ENCODE data around the gene HPF1.
A peak's percentile ranks its signal among the peaks of the same experiment; 100 is the strongest.

Gene HPF1

GRCh38 chr4:169723207-169723965, 34.4 kb downstream of the HPF1 start:
- H3K27ac ChIP-seq, result no peak overlapping the region
- ChIA-PET POLR2A (ENCODE audit: low non-redundant PET) (interaction anchor here (0.5 kb wide), 1 partner anchor 876 kb away, joined by 3 read pairs; no protein-coding TSS in a partner anchor), CTCF (interaction anchor here (0.6 to 0.7 kb wide), 2 partner anchors 68 to 337 kb away, joined by 4 to 6 read pairs; no protein-coding TSS in a partner anchor)
- peak; percentile 12; the same call in 1 of the 2 replicates for TF ChIP-seq CTCF (conservative IDR thresholded peaks at IDR 0.05; ENCODE audit: low read depth)
- no peak for DNase-seq (ENCODE audit: low spot score)

- DNase-seq (ENCODE audit: low spot score), result no peak
- no peak for TF ChIP-seq CTCF (conservative IDR thresholded peaks at IDR 0.05; ENCODE audit: low read depth)
- POLR2A ChIA-PET (ENCODE audit: low non-redundant PET), result no interaction called here
- CTCF ChIA-PET, result no interaction called here
- H3K27ac ChIP-seq, result no peak overlapping the region
Measured at GRCh38 chr4:169720529-169720928, 37.2 kb downstream of the HPF1 start.

- POLR2A ChIA-PET (ENCODE audit: low non-redundant PET), result no interaction called here
- no peak for TF ChIP-seq CTCF (conservative IDR thresholded peaks at IDR 0.05; ENCODE audit: low read depth)
- no peak for DNase-seq (ENCODE audit: low spot score)
- H3K27ac ChIP-seq, result no peak overlapping the region
- CTCF ChIA-PET, result interaction anchor here (1.0 kb wide), 1 partner anchor 11 kb away, joined by 3 read pairs; no protein-coding TSS in a partner anchor
Measured at GRCh38 chr4:169716677-169717076, 41.1 kb downstream of the HPF1 start.

GRCh38 chr4:169715826-169716225, 41.9 kb downstream of the HPF1 start:
- no peak overlapping the region for H3K27ac ChIP-seq
- TF ChIP-seq CTCF (conservative IDR thresholded peaks at IDR 0.05; ENCODE audit: low read depth), result no peak
- no peak for DNase-seq (ENCODE audit: low spot score)
- POLR2A ChIA-PET (ENCODE audit: low non-redundant PET), result no interaction called here
- CTCF ChIA-PET, result no interaction called here

GRCh38 chr4:169707958-169708643, 49.6 kb downstream of the HPF1 start:
- no peak for DNase-seq (ENCODE audit: low spot score)
- ChIA-PET CTCF (interaction anchor here (0.5 kb wide), 1 partner anchor 141 kb away, joined by 4 read pairs; no protein-coding TSS in a partner anchor), POLR2A (ENCODE audit: low non-redundant PET) (no interaction called here)
- no peak overlapping the region for H3K27ac ChIP-seq
- TF ChIP-seq CTCF (conservative IDR thresholded peaks at IDR 0.05; ENCODE audit: low read depth), result no peak

GRCh38 chr4:169698331-169698730, 59.4 kb downstream of the HPF1 start:
- no peak for DNase-seq (ENCODE audit: low spot score)
- POLR2A ChIA-PET (ENCODE audit: low non-redundant PET), result no interaction called here
- CTCF ChIA-PET, result interaction anchor here (0.6 to 0.7 kb wide), 2 partner anchors 8 to 146 kb away, joined by 3 read pairs; no protein-coding TSS in a partner anchor
- no peak for TF ChIP-seq CTCF (conservative IDR thresholded peaks at IDR 0.05; ENCODE audit: low read depth)
- H3K27ac ChIP-seq, result no peak overlapping the region
